Measurements from ENCODE around the gene SNX10.

The SNX10 gene

DNA sequence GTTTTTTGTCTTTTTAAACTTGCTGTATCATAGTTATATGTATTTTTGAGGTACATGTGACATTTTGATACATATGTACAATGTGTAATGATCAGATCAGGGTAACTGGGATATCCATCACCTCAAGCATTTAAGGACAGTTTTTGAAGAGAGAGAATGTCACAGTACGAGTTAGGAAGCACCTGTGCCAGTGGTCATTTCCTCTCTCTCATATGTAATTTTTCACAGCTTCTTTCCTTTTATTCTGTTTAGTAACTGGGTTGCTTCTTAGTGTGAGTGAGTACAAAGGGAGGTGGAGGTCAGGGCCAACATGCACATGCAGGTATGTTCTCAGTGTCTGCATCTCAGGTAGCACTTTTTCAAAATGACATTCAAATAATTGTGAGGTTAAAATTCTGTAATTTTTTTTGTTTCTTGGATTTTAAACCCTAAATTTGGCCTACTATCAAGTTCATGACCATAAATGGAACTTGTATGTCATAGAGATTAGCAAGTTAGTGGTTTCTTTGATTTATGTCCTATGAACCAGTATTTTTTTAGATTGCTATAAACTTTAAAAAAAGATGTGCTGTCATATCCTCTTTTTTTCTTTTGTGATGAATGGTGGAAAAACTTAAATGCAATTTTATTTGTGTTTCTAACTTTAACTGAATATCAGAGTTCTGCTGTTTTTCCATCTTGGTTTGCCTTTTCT, 42.7 kb downstream of the SNX10 start:
- Histone ChIP-seq H3F3A (ENCODE audit: insufficient read depth, low read length) (peaks cover 17% of the 10 kb centered on the region), H3K4me1 (ENCODE audit: insufficient read depth, low read length, severe bottlenecking) (peaks cover 57% of the 10 kb centered on the region), H3K27me3 (ENCODE audit: insufficient read depth, low read length) (no peaks in the 10 kb centered on the region), H3K9me2 (ENCODE audit: low read depth, low read length) (no peaks in the 10 kb centered on the region), H3K9ac (ENCODE audit: low read length) (peak overlapping the region; percentile 36; the same call in 1 of the 2 replicates), H3K36me3 (ENCODE audit: insufficient read depth, low read length) (peaks cover 3% of the 10 kb centered on the region; the same call in 1 of the 2 replicates), H3K4me3 (ENCODE audit: low read depth, low read length, poor library complexity, severe bottlenecking) (no peak overlapping the region), H4K20me1 (ENCODE audit: insufficient read depth, low read length) (no peaks in the 10 kb centered on the region), H3K79me2 (ENCODE audit: insufficient read depth, low read length) (peaks cover 42% of the 10 kb centered on the region), H3K9me3 (ENCODE audit: low read length) (no peaks in the 10 kb centered on the region), H3K27ac (ENCODE audit: low read depth, low read length, poor library complexity, severe bottlenecking) (peak overlapping the region; percentile 94), H3K4me2 (ENCODE audit: low read length) (peak overlapping the region; percentile 58), H2AFZ (ENCODE audit: low read length) (no peak overlapping the region)
- TF ChIP-seq EZH2 (IDR thresholded peaks at IDR 0.05; ENCODE audit: borderline replicate concordance, low read length), result no peak
- TF ChIP-seq, protein P1, sequence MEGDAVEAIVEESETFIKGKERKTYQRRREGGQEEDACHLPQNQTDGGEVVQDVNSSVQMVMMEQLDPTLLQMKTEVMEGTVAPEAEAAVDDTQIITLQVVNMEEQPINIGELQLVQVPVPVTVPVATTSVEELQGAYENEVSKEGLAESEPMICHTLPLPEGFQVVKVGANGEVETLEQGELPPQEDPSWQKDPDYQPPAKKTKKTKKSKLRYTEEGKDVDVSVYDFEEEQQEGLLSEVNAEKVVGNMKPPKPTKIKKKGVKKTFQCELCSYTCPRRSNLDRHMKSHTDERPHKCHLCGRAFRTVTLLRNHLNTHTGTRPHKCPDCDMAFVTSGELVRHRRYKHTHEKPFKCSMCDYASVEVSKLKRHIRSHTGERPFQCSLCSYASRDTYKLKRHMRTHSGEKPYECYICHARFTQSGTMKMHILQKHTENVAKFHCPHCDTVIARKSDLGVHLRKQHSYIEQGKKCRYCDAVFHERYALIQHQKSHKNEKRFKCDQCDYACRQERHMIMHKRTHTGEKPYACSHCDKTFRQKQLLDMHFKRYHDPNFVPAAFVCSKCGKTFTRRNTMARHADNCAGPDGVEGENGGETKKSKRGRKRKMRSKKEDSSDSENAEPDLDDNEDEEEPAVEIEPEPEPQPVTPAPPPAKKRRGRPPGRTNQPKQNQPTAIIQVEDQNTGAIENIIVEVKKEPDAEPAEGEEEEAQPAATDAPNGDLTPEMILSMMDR (IDR thresholded peaks at IDR 0.05; ENCODE audit: low read length), result no peak

DNA sequence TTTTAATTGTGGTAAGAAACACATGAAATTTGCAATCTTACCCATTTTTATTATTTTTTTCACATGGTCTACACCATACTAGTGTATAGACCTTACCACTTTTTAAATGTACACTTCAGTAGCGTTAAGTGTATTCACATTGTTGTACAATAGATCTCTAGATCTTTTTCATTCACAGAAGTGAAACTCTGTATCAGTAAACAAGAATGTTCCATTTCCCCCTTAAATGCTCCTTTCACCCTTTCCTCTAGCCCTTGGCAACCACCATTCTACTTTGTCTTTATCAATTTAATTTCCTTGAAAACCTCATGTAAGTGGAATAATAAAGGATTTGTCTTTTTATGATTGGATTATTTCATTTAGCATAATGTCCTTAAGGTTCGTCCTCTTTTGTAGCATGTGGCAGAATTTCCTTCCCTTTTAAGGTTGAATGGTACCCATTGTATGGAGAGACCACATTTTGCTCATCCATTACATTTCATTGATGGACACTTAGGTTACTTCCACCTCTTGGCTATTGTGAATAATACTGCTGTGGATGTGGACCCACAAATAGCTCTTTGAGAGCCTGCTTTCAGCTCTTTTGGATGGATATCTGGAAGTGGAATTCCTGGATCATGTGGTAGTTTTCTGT, 45.7 kb downstream of the SNX10 start:
- no peak overlapping the region for H2AFZ ChIP-seq (ENCODE audit: low read length)
- peaks cover 51% of the 10 kb centered on the region for H3K4me1 ChIP-seq (ENCODE audit: insufficient read depth, low read length, severe bottlenecking)
- no peaks in the 10 kb centered on the region for H3K9me2 ChIP-seq (ENCODE audit: low read depth, low read length)
- H3K27me3 ChIP-seq (ENCODE audit: insufficient read depth, low read length), result no peaks in the 10 kb centered on the region
- H3K4me2 ChIP-seq (ENCODE audit: low read length), result peak overlapping the region; percentile 52
- H3K4me3 ChIP-seq (ENCODE audit: low read depth, low read length, poor library complexity, severe bottlenecking), result no peak overlapping the region
- peak overlapping the region; percentile 94 for H3K27ac ChIP-seq (ENCODE audit: low read depth, low read length, poor library complexity, severe bottlenecking)
- peaks cover 17% of the 10 kb centered on the region for H3F3A ChIP-seq (ENCODE audit: insufficient read depth, low read length)
- H3K36me3 ChIP-seq (ENCODE audit: insufficient read depth, low read length), result peaks cover 8% of the 10 kb centered on the region; the same call in 1 of the 2 replicates
- peaks cover 53% of the 10 kb centered on the region for H3K79me2 ChIP-seq (ENCODE audit: insufficient read depth, low read length)
- H3K9ac ChIP-seq (ENCODE audit: low read length), result no peak overlapping the region
- no peaks in the 10 kb centered on the region for H3K9me3 ChIP-seq (ENCODE audit: low read length)
- H4K20me1 ChIP-seq (ENCODE audit: insufficient read depth, low read length), result no peaks in the 10 kb centered on the region
- TF ChIP-seq EZH2 (IDR thresholded peaks at IDR 0.05; ENCODE audit: borderline replicate concordance, low read length), result no peak
- TF ChIP-seq, protein P1 (IDR thresholded peaks at IDR 0.05; ENCODE audit: low read length), result no peak

DNA sequence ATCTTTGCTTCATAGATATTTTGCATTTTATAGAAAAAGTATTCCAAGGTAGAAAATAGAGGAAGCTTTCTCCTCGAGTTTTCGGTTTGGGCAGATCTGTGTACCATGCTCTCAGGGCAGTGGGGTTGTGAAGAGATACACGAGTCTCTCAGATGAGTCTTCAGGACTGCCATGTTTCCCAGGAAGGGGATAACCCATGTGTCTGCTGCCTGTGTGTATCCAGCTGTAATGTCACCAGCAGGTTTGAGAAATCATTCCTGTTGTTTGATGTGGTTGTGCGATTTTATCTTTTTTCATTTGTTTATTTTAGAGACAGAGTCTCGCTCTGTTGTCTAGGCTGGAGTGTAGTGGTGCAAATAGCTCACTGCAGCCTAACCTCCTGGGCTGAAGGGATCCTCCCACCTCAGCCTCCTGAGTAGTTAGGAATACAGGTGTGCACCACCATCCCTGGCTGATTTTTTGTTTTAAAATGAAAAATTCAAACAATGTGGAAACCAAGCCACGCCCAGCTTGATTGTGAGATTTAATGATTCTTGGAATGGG, 48.9 kb downstream of the SNX10 start:
- H3K9ac ChIP-seq (ENCODE audit: low read length), result no peak overlapping the region
- H4K20me1 ChIP-seq (ENCODE audit: insufficient read depth, low read length), result no peaks in the 10 kb centered on the region
- H3K9me3 ChIP-seq (ENCODE audit: low read length), result no peaks in the 10 kb centered on the region
- no peak overlapping the region for H2AFZ ChIP-seq (ENCODE audit: low read length)
- TF ChIP-seq, protein P1 (IDR thresholded peaks at IDR 0.05; ENCODE audit: low read length), result no peak
- no peak for TF ChIP-seq EZH2 (IDR thresholded peaks at IDR 0.05; ENCODE audit: borderline replicate concordance, low read length)
- no peak overlapping the region for H3K27ac ChIP-seq (ENCODE audit: low read depth, low read length, poor library complexity, severe bottlenecking)
- peaks cover 48% of the 10 kb centered on the region for H3K79me2 ChIP-seq (ENCODE audit: insufficient read depth, low read length)
- no peaks in the 10 kb centered on the region for H3K9me2 ChIP-seq (ENCODE audit: low read depth, low read length)
- H3K36me3 ChIP-seq (ENCODE audit: insufficient read depth, low read length), result peaks cover 17% of the 10 kb centered on the region; the same call in 1 of the 2 replicates
- no peak overlapping the region for H3K4me2 ChIP-seq (ENCODE audit: low read length)
- no peak overlapping the region for H3K4me3 ChIP-seq (ENCODE audit: low read depth, low read length, poor library complexity, severe bottlenecking)
- H3K4me1 ChIP-seq (ENCODE audit: insufficient read depth, low read length, severe bottlenecking), result peaks cover 30% of the 10 kb centered on the region
- no peaks in the 10 kb centered on the region for H3F3A ChIP-seq (ENCODE audit: insufficient read depth, low read length)
- H3K27me3 ChIP-seq (ENCODE audit: insufficient read depth, low read length), result no peaks in the 10 kb centered on the region

Measured in OCI-LY1 (cell line).